HG02798 (cell line): ENCODE results near the gene ZXDC.

Experiments used
- ATAC-seq: cut with Tn5 transposase; IDR thresholded peaks from one replicate; pipeline ENCODE4 v1.9.1; 2021; ENCODE audit warnings: mild to moderate bottlenecking; ENCODE audit not compliant: unreplicated experiment, poor library complexity

ZXDC gene

DNA sequence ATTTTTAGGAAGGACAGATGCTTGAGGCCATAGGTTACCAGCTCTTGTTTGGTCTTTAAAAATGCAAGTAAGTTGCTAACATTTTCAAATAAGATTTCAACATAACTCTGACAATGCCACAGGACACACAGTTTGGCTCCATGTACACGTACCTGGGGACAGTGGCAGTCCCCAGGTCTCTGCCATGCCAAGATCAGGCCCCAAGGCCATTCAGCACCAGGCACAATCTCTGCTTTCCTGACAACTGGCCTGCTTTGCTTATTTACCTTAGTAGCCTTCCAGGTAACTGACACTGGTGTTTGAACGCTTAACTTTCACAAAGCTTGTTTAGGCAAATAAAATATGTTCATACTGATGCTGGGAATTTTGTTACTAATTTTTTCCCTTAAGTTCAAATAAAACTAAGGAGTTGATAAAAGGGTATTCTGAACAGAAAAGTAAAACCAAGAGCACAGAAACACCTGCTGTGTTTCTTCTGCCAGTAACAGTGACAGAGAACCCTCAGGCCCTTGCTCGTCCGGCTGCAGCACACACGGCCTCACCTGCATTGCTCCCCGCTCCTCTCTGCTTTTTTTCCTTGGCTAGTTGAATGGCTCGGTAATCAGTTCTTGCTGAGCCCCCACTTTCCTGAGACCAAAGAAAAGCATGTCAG, 16.5 kb downstream of the ZXDC start:
- ATAC-seq = no peak

DNA sequence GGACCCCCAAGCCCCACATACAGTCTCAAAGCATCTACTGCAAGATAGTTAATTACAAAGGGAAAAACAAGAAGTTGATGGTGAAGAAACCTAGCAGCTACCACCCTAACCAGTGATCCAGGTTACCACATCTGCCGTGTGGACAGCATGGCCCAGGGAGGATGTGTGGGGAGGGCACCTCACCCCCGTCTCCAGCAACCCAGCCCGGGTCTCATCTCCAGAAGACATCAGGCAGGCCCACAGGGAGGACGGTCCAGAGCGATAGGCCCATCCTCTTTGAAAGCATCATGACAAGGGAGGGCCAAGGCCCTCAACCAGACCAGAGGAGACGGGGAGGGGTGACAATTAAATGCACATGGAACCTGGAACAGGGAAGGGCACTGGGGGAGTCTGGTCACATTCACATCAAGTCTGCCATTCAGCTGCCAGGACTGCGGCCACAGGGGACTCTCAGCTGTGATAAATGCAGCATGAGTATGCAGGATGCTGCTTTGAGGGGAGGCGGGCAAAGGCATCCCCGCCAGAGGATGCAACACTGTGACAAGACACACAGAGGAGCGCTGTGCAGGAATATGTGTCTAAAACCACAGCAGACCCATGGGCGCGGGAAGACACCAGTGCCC, 18.8 kb downstream of the ZXDC start:
- ATAC-seq = no peak

DNA sequence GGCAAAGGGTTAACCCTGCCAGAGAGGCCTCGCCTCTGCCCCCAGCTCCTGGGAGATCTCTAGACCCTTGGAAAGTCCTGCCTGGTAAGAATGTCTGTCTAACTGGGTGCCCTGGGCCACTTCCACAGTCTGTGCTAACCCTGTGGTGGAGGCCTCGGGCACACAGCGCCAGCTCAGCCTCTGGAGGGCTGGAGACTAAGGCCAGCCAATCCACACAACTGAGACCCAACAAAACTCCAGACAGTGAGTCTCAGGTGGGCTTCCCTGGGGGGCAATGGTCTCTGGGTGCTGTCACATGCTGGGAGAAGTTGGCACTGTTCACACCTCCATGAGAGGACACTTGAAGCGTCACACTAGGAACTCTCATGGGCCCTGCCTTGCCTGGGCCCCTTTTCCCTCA, 19.5 kb downstream of the ZXDC start:
- no peak for ATAC-seq

DNA sequence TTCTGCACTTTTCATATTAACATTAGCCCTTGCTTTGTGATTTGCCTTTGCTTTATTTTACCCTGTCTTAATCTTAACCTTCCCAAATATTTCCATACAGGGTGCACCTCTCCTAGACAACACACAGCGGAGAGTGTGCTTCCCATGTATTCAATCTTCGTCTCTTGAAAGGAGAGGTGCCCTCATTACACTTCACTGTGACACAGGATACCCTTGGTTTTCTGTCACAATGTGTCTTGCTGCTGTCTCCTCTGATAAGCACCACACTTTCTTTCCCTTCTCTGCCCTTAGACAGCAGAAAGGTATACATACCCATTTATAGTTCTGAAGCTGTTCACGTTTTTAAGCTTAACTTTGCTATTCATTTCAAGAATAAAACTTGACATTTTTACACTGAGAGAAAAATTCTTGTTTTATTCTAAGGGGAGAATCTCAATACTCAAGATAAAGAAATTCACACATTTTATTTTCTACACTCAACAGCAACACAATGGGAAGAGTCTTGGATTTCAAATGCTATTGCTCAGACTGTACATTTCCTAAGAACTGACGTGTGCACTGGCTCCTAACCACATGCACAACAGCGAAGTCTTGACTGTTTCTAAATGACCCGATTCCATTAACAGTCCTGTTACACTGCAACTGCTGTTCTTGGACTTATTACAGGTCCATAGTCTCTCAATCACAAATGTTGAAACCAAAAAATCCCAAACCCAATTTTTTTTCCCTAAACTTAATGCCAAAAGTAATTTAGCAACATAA, 21.1 kb downstream of the ZXDC start:
- ATAC-seq = no peak

DNA sequence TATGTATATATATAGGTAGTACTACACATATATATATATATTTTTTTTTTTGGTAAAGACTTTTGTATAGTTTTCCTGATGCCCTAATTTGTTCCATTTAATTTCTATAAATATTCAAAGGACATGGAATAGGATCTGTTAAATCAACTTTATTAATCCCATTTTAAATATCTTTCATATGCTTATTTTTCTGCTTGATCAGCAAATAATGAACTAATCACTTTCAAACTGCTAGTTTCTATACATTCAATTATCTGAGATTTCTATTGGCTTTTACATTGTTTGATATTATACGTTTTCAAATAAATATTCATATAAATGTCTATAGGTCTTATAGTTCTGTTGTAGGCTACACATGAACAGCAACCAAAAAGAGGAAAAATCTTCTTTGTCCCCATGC, 21.7 kb downstream of the ZXDC start:
- ATAC-seq = no peak

DNA sequence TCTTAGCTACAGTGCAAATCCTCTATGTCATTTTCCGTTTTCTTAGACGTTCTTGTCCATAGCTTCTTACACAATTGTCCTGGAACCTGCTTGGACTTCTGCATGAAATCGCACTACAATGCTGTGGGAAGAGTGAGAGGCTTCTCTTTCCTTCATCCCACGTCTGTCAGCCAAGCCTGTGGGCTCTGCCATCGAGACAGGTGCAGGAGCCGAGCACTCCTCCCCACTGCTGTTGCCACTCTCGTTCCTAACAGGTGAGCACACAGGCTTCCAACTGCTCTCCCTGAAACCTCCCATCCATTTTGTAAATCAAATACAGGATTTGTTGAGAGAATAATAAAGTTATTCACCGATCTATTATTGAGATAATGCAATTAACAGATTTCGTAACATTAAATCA, 23.5 kb downstream of the ZXDC start:
- no peak for ATAC-seq

DNA sequence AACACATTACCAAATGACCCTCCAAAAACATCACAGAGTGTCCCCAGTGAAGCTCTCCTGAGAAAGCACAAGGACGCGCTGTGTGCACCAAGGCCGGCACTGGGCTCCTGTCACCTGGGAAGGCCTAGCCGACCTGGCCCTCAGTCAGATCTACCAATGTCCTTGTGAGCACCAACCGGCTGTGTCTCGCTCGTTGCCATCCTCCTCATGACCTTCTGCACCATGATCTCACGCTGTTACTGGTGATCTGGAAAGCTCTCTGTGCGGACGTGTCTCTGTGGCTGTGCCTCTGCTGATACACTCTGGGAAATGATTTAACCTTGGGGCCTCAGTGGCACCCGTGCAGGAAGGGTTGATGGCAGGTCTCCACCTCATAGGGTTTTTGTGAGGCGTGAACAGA, 24.2 kb downstream of the ZXDC start:
- no peak for ATAC-seq

DNA sequence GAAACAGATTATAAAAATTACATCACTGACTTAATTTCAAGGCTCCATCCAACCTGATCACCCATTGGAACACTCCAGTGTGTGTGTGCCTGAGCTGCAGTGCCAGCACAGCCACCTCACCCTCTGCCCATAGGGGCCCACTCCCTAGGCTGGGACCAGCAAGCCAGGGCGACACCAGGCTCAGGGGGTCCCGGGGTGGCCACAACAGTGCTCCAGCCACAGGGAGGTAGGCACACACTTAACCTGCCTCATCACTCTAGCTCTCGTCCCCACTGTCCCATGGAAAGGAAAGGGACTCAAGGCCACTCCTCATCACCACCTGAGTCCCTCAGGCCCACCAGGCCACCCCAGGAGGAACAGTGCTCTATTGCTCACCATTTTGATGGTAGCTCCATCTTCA, 24.9 kb downstream of the ZXDC start:
- ATAC-seq = no peak

DNA sequence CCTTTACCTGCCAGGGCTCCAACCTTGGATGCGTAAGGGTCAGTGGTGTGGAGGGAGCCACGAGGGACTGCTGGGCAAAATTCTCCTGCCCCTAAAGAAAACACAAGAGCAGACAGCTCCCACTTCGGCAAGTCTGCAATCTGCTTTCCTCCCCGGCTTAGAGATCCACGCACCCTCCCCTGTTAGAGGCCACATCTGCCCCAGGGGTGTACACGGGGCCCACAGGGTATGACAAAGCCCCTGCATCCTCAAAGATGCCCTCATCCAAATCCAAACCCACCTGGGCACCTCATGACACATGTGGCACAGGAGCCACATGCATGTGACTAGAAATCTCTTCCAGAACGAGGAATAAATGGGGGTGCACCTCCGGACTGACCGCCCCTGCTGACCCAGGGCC, 25.5 kb downstream of the ZXDC start:
- ATAC-seq = no peak

DNA sequence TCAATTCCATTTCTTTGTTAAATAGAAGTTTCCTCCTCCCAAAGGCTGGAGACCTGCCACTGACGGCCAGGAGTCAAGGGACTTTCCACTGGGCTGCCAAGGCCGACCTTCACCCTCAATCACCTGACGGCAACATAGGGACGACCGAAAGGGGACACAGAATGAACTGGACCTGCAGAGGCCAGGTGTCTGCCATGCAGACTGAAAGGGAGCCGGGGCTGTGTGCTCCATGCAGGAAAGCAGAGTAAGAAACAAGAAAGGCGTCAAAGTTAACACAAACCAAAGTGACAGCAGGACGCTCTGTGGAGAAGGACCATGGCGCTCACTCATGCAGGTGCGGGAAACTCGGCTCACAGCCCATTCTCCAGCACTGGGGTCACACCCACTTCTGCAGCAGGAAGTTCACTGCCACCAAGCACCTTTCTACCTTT, 26.1 kb downstream of the ZXDC start:
- no peak for ATAC-seq

DNA sequence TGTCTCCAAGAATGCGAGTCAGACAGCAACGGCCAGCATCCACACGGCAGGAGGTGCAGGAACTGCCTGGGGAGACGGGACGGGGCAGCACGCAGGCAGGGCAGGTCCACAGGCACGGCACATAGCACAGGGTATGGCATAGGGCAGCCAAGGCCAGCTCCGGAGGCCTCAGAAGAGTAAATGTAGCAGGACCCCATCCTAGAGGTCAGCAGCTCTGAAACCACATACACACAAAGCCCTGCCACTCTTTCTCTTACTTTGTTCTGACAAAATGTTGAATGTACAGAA, 26.9 kb downstream of the ZXDC start:
- ATAC-seq = no peak

DNA sequence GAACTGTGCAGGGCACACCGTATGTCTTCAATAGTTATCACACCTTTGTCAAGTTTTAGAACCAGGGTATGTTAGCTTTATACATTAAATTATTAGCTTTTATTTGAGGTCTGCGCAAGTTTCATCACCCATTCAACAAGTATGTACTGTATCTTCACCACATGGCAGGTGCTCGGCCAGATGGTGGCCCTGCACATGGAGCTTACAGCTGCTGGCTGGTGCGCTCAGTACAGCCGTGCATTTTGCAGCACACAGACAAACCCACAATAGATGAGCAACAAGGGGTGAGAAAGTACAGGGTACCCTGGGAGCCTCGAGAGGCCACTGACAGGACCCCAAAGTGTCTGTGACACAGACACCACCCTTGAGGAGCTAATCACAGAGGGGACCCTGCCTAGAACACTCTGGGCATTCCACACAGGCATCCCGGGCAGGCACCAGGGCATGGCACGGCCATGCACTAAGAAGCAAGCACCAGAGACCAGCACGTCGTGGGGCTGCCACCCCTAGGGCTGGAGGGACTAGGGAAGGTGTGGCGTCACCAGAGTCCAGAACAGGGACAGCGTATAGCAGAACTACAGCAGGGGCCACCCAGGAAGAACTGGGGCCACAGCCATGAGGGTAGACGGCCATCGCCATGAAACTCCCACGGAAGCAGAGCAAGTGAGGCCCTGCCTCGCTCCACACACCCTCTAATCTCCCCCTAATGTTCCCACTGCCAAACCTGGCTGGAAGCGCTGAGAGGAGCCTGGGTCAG, 27.4 kb downstream of the ZXDC start:
- ATAC-seq = no peak

DNA sequence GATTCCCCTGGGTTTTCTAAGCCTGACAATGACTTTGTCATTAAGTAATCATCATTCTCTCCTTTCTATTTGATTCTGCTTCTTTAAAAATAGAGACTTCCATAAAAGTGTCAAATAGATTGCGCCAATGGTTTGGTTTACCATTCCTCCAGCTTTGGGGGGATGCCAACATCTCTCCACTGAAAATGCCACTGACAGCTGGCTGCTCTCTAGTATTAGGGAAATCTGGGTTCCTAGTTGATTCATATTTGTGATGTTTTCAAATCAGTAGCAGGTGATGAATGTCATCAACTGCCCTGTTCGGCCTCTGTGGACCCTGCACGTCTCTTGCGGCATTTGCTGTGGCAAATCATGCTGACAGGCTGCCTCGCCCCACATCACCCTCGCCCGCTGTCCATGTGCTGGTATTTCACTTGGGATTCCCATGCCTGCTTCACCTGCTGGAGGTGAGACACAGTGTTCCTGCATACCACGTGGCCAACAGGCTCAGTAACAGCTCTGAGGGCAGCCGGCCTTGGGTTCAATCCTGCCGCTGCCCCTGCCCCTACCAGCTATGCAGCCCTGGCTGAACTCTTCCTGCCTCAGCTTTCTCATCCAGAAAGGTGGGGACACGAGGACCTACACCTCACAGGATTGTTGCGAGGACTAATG, 28.1 kb downstream of the ZXDC start:
- no peak for ATAC-seq

DNA sequence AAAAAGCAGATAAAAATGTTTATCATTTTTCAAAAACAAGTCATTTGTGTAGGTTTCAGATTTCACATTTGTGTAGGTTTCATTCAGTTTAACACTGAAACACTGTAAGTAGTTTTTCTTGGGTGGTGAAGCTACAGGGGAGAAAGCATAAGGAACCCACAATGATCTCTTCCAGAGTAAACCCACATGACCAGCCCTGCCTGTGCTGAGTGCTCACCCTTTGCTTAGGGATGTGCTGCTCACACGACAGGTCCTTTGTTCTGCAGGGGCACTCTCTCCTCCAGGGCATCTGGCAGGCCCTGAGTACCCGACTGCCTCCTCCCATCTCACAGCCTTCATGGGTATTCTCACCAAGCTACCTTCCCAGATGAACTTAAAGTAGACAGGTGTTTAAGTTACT, 28.9 kb downstream of the ZXDC start:
- ATAC-seq = no peak

DNA sequence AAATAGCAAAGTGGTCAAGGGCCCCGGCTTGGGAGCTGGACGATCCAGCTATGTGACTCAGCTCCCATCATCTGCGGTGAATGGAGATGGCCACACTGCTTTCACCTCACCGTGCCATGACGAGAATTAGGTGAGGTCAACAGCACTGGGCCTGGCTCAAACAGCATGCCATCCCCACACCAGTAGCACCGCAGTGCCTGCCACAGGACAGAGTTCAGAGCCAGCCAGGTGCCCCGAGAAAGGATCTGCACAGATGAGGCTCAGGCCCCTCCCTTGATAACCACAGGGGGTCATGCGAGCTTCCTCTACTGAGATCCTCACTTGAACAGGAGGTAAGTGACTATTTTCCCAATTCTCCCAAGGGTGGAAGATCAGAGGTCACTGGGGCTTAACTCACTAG, 29.4 kb downstream of the ZXDC start:
- ATAC-seq = no peak

DNA sequence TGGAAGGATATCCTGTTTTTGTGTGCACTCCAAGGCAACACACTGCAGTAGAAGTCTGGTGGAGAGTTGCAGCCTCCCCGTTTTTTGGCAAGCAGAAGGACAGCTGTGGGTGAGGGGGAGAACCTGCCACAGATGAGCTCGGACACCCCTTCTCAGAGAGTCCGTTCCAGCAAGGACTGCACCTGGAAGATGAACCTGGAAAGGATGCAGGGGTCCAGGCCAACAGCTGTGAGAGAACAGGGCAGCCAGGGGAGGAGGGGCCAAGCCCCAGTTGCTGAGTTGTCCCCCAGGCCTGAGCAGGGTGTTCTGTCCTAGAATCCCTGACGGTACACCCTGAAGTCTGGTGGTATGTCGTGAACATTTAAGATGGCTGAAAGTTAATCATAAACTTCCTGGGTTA, 30.2 kb downstream of the ZXDC start:
- ATAC-seq = no peak

DNA sequence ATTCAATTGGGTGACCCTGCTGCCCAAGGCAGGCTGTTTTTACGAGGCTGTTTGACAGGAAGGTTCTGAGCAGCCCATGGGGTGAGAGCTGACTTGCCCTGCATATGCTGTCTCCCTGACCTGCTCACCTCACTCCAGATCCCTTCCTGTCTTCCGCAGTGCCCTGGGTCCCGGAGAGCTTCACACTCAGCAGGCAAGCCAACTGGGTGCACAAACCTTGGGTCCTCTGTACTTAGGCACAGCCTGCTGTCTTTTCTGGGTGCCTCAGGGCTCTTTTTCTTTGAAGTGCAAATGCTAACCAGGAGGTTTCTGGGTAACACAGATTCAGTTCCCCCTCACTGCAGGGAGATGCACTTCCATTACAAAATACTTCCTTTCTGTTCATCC, 32.8 kb downstream of the ZXDC start:
- no peak for ATAC-seq

DNA sequence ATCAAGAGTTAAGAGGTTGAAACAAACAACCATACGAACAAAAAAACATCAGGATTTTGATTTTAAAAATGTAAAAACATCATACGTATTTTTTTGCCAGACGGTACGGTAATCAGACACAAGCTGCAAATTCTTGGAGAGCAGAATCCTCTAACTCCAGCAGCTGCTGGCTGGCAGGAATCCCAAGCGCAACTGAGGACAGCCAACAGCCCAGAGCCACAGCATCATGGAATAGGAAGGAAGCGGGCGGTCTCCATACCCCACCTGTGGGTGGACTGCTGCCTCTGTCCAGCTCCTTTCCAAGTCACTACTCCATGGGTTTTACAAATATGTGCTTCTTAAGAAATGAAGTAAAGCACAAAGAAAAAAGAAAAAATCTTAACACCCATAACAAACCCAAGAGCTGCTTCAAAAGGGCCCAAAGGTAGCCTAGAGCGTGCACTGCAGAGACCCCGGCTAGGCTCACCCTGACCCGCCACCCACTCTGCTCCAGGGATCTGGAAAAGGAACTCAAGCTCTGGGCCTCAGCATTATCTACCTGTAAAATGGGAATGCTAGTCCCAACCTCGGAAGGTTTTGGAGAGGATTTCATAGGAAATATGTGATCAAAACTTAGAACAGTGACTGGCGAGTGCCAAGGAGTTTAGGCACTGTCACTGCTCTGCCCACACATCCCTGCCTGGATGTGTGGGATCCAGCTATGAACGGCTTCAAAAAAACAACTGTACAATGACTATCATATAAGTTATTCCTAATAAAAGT, 33.4 kb downstream of the ZXDC start:
- no peak for ATAC-seq

DNA sequence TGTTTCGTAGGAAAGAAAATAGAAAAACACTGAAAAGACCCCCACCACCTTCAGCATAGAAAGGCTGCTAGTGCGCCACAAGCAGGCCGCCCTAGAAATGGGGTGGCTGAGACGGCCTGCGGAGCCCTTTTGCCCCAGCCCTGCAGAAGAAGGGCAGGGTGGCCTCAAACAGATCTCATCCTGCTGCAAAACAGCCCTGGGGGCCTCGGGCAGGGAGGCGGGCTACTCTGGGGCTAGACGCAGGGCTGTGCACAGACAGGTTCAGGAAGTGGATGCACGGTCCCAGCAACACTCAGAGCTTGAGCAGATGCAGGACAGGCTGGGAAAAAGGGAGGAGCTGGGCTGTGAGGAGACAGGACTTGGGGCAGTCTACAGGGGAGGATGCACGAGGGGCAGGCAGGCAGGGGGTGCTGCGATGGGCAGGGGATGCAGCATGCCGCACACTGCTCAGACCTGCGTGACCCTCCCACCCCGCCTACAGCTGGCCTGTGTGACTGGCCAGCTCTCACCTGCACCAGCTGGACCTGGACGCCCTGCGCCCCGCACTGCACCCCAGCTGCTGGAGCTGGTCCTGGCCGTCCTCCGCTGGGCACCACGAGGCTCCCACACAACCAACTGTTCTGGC, 34.3 kb downstream of the ZXDC start:
- no peak for ATAC-seq

DNA sequence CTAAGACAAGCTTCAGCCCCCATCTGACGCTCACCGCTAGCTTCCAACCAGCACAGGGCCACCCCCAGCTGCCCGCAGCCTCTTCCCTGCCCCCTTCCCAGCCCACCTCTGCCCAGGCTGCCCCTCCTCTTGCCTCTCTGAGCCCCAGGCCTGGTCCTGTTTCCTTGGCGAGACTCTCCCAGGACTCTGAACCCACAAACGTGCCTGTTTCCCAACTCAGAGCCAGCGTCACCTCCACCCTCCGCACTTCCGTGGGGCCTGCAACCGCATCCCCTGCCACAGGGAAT, 35.0 kb downstream of the ZXDC start:
- ATAC-seq = no peak
